Fibroblast of villous mesenchyme (primary cell): ENCODE measurements around the gene PIK3C2G. TPM values are rescaled to one million over a fixed set of nuclear protein-coding genes. Genes with fewer than 3 reads are reported as not detected.

Source experiments
- DNase-seq: peaks from one replicate; pipeline ENCODE4 v3.0.0-alpha.2; 2010; ENCODE audit warnings: low read depth
- H3K4me3 ChIP-seq: 2 replicates; pipeline ENCODE4 v1.5.1; 2011; ENCODE audit warnings: low read depth, mild to moderate bottlenecking, low read length
- total RNA-seq: library from RNA; depleted of rRNA; stranded (reverse); fragments of >200 nt; gene quantifications from 2 replicates; pipeline ENCODE4 v1.2.3, GENCODE V29; 2012
- TF ChIP-seq, protein P1 (sequence below): IDR thresholded peaks from 2 replicates; pipeline ENCODE4 v1.5.1; 2012; ENCODE audit warnings: low read depth, mild to moderate bottlenecking, low read length; ENCODE audit not compliant: insufficient read depth

The PIK3C2G gene
- total RNA-seq, 1 donor, result not detected

DNA sequence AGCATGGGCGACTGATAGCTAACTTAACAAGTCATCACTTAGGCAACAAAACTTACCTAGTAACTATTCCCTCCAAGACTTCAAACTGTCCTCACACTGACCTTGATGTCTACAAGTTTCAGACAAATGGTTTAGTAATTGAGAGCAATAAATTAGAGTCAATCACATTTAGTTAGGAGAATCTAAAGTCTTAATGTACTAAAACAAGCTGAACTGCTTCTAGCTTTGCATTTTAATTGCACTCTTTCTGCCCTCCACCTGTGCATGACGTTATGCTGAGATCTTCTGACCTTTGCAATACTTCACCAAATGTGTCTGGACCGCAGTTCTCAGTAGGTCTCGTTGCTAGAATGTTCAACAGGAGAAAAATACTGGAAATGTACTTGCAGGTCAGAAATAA is 158.0 kb downstream of the PIK3C2G start:
- no peak overlapping the region for H3K4me3 ChIP-seq
- TF ChIP-seq, protein P1, sequence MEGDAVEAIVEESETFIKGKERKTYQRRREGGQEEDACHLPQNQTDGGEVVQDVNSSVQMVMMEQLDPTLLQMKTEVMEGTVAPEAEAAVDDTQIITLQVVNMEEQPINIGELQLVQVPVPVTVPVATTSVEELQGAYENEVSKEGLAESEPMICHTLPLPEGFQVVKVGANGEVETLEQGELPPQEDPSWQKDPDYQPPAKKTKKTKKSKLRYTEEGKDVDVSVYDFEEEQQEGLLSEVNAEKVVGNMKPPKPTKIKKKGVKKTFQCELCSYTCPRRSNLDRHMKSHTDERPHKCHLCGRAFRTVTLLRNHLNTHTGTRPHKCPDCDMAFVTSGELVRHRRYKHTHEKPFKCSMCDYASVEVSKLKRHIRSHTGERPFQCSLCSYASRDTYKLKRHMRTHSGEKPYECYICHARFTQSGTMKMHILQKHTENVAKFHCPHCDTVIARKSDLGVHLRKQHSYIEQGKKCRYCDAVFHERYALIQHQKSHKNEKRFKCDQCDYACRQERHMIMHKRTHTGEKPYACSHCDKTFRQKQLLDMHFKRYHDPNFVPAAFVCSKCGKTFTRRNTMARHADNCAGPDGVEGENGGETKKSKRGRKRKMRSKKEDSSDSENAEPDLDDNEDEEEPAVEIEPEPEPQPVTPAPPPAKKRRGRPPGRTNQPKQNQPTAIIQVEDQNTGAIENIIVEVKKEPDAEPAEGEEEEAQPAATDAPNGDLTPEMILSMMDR, result no peak
- DNase-seq, result no peak

DNA sequence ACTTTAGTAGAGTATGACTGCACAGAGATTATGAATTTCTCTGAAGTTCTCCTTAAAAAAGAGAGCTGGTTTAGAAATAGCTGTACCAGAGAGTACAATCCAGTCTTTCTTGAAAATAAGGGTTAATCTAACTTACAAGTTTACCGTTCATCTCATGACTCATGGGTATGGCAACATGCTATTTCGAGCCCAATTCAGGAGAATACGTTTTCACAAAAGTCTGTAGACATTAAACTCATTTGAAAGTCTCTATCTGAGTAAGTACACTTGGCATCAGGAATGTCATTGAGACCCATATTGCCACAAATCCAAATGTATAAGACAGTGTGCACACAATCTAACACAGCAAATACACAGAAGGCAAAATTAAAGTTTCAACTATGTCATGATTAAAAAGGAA is 160.5 kb downstream of the PIK3C2G start:
- TF ChIP-seq, protein P1, result no peak
- DNase-seq, result peak; percentile 28
- no peak overlapping the region for H3K4me3 ChIP-seq

DNA sequence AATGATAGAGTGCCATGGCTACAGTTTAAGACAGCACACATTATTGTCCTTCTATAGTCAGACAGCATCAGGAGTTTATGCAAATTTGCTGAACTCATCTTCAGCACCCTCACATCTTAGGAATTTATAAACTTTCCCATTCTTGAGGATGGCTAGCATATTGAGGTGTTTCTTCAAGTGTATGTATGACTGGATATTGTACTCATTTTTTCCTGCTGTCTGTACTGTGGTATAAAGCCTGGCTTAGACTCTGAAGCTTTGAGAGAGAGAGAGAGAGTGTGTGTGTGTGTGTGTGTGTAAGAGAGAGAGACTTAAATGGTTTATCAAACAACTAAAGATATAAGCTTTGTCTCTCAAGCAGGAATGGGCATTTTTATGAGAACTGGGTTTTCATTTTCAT is 161.6 kb downstream of the PIK3C2G start:
- TF ChIP-seq, protein P1, result no peak
- no peak overlapping the region for H3K4me3 ChIP-seq
- peak; percentile 8 for DNase-seq

DNA sequence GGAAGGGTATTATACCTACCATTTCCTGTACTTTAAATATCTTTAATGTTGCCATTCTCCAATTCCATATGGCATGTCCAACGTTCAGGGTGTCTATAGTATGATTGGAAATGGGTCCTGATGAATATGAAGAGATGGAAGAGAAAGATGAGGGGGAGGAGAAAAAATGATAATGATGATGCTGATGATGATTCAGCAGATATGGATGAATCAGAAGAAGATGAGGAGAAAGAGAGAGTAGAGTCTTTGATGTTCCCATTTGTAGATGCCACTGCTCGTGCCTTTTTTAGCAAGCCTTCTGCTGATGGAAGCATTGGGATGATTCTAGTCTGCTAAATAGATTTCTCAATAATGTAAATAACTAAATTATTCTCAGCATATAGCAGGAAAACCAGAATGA is 163.5 kb downstream of the PIK3C2G start:
- no peak for DNase-seq
- TF ChIP-seq, protein P1, result no peak
- H3K4me3 ChIP-seq, result no peak overlapping the region

DNA sequence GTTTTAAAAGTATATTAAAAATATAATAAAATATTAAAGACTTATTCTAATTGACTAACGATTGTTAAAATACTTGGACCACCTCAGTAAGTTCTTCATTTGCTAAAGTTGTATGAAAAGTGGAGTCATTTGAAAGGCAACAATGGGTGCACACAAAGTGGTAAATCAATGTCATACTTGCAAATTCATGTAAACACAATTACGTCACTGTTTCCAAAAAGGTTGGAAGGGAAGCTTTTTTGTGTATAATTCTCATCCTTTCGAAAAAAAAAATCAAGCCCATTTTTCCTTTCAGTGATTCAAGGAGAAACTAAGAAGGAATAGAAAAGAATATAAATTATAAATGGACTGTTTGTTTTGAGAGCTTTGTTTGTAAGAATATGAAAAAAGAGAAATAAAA is 166.2 kb downstream of the PIK3C2G start:
- TF ChIP-seq, protein P1, result no peak
- no peak for DNase-seq
- H3K4me3 ChIP-seq, result no peak overlapping the region

DNA sequence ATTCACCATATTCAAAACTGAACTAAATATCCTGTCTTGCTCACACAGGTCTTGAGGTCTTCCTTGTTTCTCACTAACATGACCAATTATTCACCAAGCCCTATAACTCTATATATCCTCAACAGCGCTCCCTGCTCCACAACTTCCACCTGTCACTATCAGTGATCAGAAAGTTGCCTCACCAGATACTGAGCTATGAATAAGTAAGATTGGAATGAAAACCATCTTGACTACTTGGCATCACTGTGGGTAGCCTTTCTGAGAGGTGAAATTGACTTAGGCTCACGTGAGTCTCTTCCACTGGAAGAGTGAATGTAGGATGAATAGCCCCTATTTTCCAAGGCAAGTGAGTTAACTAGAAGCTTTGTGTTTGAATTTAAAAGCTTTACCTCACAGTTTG is 167.1 kb downstream of the PIK3C2G start:
- no peak for DNase-seq

DNA sequence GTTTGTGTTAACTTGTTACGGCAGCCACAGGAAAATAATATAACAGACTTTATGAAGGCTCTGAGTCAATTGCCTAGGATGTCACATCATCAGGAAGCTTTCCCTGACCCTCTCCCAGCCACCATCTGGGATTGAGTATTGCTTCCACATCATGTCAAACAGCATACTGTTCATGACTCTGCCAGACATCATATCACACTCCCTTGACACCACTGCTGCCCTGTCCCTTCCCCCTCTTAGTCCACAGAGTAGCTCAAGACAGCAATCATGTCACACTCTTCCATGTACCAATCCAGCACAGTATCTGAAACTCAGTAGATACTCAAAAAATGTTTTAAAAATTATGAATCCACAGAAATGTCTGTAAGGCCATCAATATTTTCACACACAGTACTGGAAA is 168.0 kb downstream of the PIK3C2G start:
- DNase-seq, result no peak
- H3K4me3 ChIP-seq, result no peak overlapping the region
- TF ChIP-seq, protein P1, result no peak

More for the DNA sequence above, 167.1 kb downstream of the PIK3C2G start:
- no peak overlapping the region for H3K4me3 ChIP-seq
- TF ChIP-seq, protein P1, result no peak
